ENCODE measurements around the gene PRKAR2A.
"Not testable (repeated sequence)": the region's sequence is repeated elsewhere in the genome, so short reads cannot be mapped to it uniquely, and the experiment has no call there.

- TF ChIP-seq ARNTL (CRISPR knock-in tag; IDR thresholded peaks at IDR 0.05; ENCODE audit: borderline replicate concordance, low read depth); RARB (CRISPR knock-in tag; IDR thresholded peaks at IDR 0.05); ESRRG (CRISPR knock-in tag; IDR thresholded peaks at IDR 0.05); CSDC2 (CRISPR knock-in tag; IDR thresholded peaks at IDR 0.05); GLIS3 (CRISPR knock-in tag; IDR thresholded peaks at IDR 0.05); ZNF565 (CRISPR knock-in tag; conservative IDR thresholded peaks at IDR 0.05; ENCODE audit: low read depth); CREB5 (CRISPR knock-in tag; IDR thresholded peaks at IDR 0.05; ENCODE audit: low read depth); TSHZ2 (CRISPR knock-in tag; IDR thresholded peaks at IDR 0.05); PATZ1 (CRISPR knock-in tag; IDR thresholded peaks at IDR 0.05; ENCODE audit: borderline replicate concordance); POU6F1 (CRISPR knock-in tag; IDR thresholded peaks at IDR 0.05; ENCODE audit: borderline replicate concordance, low read depth); PPARA (CRISPR knock-in tag; IDR thresholded peaks at IDR 0.05; ENCODE audit: borderline replicate concordance); ISL1 (CRISPR knock-in tag; IDR thresholded peaks at IDR 0.05); ZNF70 (CRISPR knock-in tag; IDR thresholded peaks at IDR 0.05); ZNF8 (CRISPR knock-in tag; IDR thresholded peaks at IDR 0.05): not testable (repeated sequence)
Measured at GRCh38 chr3:48735075-48735767, 112.5 kb downstream of the PRKAR2A start.

All from SK-N-SH treated with all-trans-retinoic acid at 6 μM for 48 hours (cell line).